Ishikawa (cell line): Measurements from ENCODE around the gene SGSH.

Source experiments
- CEBPB ChIP-seq: IDR thresholded peaks from 2 replicates; pipeline ENCODE4 v1.6.1; 2012
- CREB1 ChIP-seq: IDR thresholded peaks from 2 replicates; pipeline ENCODE4 v1.6.1; 2012; ENCODE audit warnings: low read depth
- EGR1 ChIP-seq: IDR thresholded peaks from 2 replicates; pipeline ENCODE4 v1.6.1; 2012
- EP300 ChIP-seq: IDR thresholded peaks from 2 replicates; pipeline ENCODE4 v1.6.1; 2012; ENCODE audit warnings: borderline replicate concordance
- FOXM1 ChIP-seq: IDR thresholded peaks from 2 replicates; pipeline ENCODE4 v1.6.1; 2012; ENCODE audit warnings: low read depth, borderline replicate concordance
- RAD21 ChIP-seq: IDR thresholded peaks from 2 replicates; pipeline ENCODE4 v1.6.1; 2012; ENCODE audit warnings: low read depth
- TAF1 ChIP-seq: IDR thresholded peaks from 2 replicates; pipeline ENCODE4 v1.6.1; 2012; ENCODE audit warnings: low read depth, mild to moderate bottlenecking
- TCF12 ChIP-seq: IDR thresholded peaks from 2 replicates; pipeline ENCODE4 v1.6.1; 2012; ENCODE audit warnings: low read depth
- TEAD4 ChIP-seq: IDR thresholded peaks from 2 replicates; pipeline ENCODE4 v1.6.1; 2012
- YY1 ChIP-seq: IDR thresholded peaks from 2 replicates; pipeline ENCODE4 v1.6.1; 2012; ENCODE audit warnings: low read depth
- ZBTB7A ChIP-seq: IDR thresholded peaks from 2 replicates; pipeline ENCODE4 v1.6.1; 2012; ENCODE audit warnings: low read depth
- TF ChIP-seq, protein P1 (sequence below): IDR thresholded peaks from 2 replicates; pipeline ENCODE4 v1.6.1; 2012; ENCODE audit warnings: low read depth, mild to moderate bottlenecking
- TF ChIP-seq, protein P2 (sequence below): IDR thresholded peaks from 2 replicates; pipeline ENCODE4 v1.6.1; 2012

DNA sequence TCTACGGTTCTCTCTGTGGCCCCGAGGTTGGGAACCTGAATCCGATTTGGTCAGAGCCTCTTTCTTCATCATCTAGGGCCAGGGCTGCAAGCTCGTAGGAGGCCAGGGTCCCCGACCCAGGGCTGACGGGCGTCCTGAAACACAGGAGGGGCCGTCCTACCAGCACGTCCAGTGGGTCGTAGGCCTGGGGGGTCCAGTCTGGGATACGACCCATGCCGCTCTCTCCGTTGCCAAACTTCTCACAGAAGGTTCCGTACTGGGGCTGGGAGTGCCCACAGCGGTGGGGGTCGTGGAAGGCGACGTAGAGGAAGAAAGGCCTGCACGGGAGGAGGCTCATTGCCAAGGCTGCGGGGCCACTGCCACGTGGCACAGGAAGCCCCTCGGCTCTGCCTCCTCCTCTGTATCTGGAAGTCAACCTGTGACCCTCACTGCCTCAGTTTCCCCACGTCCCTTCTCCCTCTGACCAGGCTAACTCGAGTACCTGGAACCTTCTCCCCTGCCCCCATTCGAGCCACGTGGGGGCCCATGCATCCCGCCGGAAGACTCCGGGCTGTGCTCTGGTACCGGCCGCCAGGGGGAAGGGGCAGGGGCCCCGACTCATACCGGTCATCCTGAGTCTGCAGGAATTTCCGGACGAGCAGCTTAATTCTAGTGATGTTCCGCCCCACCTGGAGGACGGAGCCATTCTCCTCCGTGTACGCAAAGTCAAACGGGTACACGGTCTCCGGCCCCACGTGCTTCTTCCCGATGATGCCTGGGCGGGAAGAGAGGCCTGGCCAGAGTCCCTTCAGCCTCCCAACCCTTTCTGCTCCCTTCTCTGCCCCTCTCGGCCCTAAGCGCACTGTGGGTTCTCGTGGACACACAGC is 5.9 kb downstream of the SGSH start:
- TF ChIP-seq YY1 (no peak), RAD21 (no peak), EGR1 (no peak), TAF1 (no peak), CEBPB (no peak), ZBTB7A (no peak), EP300 (no peak), TCF12 (no peak), CREB1 (no peak), FOXM1 (no peak), TEAD4 (no peak)
- TF ChIP-seq, protein P1, sequence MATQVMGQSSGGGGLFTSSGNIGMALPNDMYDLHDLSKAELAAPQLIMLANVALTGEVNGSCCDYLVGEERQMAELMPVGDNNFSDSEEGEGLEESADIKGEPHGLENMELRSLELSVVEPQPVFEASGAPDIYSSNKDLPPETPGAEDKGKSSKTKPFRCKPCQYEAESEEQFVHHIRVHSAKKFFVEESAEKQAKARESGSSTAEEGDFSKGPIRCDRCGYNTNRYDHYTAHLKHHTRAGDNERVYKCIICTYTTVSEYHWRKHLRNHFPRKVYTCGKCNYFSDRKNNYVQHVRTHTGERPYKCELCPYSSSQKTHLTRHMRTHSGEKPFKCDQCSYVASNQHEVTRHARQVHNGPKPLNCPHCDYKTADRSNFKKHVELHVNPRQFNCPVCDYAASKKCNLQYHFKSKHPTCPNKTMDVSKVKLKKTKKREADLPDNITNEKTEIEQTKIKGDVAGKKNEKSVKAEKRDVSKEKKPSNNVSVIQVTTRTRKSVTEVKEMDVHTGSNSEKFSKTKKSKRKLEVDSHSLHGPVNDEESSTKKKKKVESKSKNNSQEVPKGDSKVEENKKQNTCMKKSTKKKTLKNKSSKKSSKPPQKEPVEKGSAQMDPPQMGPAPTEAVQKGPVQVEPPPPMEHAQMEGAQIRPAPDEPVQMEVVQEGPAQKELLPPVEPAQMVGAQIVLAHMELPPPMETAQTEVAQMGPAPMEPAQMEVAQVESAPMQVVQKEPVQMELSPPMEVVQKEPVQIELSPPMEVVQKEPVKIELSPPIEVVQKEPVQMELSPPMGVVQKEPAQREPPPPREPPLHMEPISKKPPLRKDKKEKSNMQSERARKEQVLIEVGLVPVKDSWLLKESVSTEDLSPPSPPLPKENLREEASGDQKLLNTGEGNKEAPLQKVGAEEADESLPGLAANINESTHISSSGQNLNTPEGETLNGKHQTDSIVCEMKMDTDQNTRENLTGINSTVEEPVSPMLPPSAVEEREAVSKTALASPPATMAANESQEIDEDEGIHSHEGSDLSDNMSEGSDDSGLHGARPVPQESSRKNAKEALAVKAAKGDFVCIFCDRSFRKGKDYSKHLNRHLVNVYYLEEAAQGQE = no peak
- TF ChIP-seq, protein P2, sequence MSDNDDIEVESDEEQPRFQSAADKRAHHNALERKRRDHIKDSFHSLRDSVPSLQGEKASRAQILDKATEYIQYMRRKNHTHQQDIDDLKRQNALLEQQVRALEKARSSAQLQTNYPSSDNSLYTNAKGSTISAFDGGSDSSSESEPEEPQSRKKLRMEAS = no peak
